Measurements from ENCODE around the gene CDH4.

The CDH4 gene

DNA sequence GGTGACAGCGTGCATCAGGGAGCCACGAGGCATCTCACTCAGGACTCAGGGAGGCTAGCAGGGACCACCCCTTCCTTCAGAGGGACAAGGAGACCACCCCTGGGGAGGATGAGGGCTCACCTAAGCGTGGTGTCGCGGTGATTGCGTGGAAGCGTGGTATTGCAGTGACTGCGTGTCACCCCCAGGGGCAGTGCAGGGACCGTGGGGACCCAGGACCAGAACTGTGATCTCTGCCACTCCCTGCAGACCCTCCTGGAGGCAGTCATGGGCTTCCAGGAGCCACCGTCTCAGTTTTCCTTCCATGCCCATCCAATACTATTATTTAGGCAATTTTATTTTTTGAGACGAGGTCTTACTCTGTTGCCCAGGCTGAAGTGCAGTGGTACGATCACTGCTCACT is 666.5 kb downstream of the CDH4 start:
- no peak overlapping the region for H4K91ac ChIP-seq (ENCODE audit: low read depth, low read length)
- H3K79me1 ChIP-seq (ENCODE audit: low read length) = no peaks in the 10 kb centered on the region
- no peaks in the 10 kb centered on the region for H3K36me3 ChIP-seq (ENCODE audit: control insufficient read depth in 1 of 2, insufficient read depth in 2 of 2, low read length in 2 of 2)
- H3K18ac ChIP-seq (ENCODE audit: low read length) = no peak overlapping the region
- H3K4me2 ChIP-seq (ENCODE audit: low read length) = no peak overlapping the region
- no peaks in the 10 kb centered on the region for H3K27me3 ChIP-seq (ENCODE audit: insufficient read depth, low read length)
- no peak overlapping the region for H2AK5ac ChIP-seq (ENCODE audit: low read length)
- WGBS (ENCODE audit: extremely low coverage, insufficient coverage, insufficient read length) = no CpG with 5 or more reads among the region's 12 CpGs
- no peaks in the 10 kb centered on the region for H3K79me2 ChIP-seq (ENCODE audit: control insufficient read depth, insufficient read depth, low read length, poor library complexity)
- H4K8ac ChIP-seq (ENCODE audit: low read depth, low read length) = no peak overlapping the region
- DNase-seq = no peak
- H3K4ac ChIP-seq (ENCODE audit: low read depth, low read length) = no peak overlapping the region
- H2BK12ac ChIP-seq (ENCODE audit: low read length) = no peak overlapping the region
- H3K14ac ChIP-seq (ENCODE audit: low read length) = no peak overlapping the region
- peak overlapping the region; percentile 2 for H3K9ac ChIP-seq (ENCODE audit: low read length)
- no peak overlapping the region for H3K27ac ChIP-seq (ENCODE audit: low read depth, low read length)
- no peak overlapping the region for H2AFZ ChIP-seq (ENCODE audit: insufficient read depth, low read length, poor library complexity)
- H2BK5ac ChIP-seq (ENCODE audit: low read depth, low read length, poor library complexity) = no peak overlapping the region
- H3K4me3 ChIP-seq (ENCODE audit: low read depth, low read length) = no peak overlapping the region
- H2BK120ac ChIP-seq (ENCODE audit: insufficient read depth, low read length, poor library complexity) = no peak overlapping the region
- H4K12ac ChIP-seq (ENCODE audit: low read depth, low read length) = no peak overlapping the region
- peaks cover 23% of the 10 kb centered on the region for H3K9me3 ChIP-seq (ENCODE audit: insufficient read depth, low read depth, low read length)
- H3K23ac ChIP-seq (ENCODE audit: low read length) = no peak overlapping the region
- H3K4me1 ChIP-seq (ENCODE audit: control insufficient read depth in 1 of 2, insufficient read depth in 2 of 2, low read length in 2 of 2) = no peaks in the 10 kb centered on the region

DNA sequence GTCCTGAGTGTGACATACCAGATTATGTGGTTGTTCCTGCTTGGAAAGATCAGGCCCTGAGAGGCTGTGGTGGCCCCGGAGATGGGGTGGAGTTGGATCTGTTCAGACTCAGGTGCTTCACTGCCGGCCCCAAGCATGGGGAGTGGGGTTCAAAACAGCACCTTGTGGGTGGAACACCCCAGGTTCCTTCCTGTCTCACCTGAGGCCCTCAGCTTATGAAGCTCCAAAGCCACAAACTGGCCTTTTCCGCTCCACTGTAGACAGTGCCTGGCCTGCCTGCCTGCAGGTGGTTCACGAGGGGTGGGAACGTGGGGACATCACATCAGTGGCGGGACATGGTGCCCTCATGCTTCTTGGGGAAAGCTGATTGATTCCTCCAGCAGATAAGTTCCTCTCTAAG is 667.2 kb downstream of the CDH4 start:
- Histone ChIP-seq H2AK5ac (ENCODE audit: low read length) (no peak overlapping the region), H4K12ac (ENCODE audit: low read depth, low read length) (no peak overlapping the region), H2AFZ (ENCODE audit: insufficient read depth, low read length, poor library complexity) (no peak overlapping the region), H2BK120ac (ENCODE audit: insufficient read depth, low read length, poor library complexity) (no peak overlapping the region), H3K27me3 (ENCODE audit: insufficient read depth, low read length) (no peaks in the 10 kb centered on the region), H3K27ac (ENCODE audit: low read depth, low read length) (no peak overlapping the region), H3K36me3 (ENCODE audit: control insufficient read depth in 1 of 2, insufficient read depth in 2 of 2, low read length in 2 of 2) (no peaks in the 10 kb centered on the region), H2BK12ac (ENCODE audit: low read length) (no peak overlapping the region), H3K79me2 (ENCODE audit: control insufficient read depth, insufficient read depth, low read length, poor library complexity) (no peaks in the 10 kb centered on the region), H3K9ac (ENCODE audit: low read length) (no peak overlapping the region), H3K4ac (ENCODE audit: low read depth, low read length) (no peak overlapping the region), H4K8ac (ENCODE audit: low read depth, low read length) (no peak overlapping the region), H3K18ac (ENCODE audit: low read length) (no peak overlapping the region), H3K14ac (ENCODE audit: low read length) (no peak overlapping the region), H3K4me2 (ENCODE audit: low read length) (no peak overlapping the region), H4K91ac (ENCODE audit: low read depth, low read length) (no peak overlapping the region), H3K79me1 (ENCODE audit: low read length) (no peaks in the 10 kb centered on the region), H2BK5ac (ENCODE audit: low read depth, low read length, poor library complexity) (no peak overlapping the region), H3K4me3 (ENCODE audit: low read depth, low read length) (no peak overlapping the region), H3K9me3 (ENCODE audit: insufficient read depth, low read depth, low read length) (peaks cover 23% of the 10 kb centered on the region), H3K23ac (ENCODE audit: low read length) (no peak overlapping the region), H3K4me1 (ENCODE audit: control insufficient read depth in 1 of 2, insufficient read depth in 2 of 2, low read length in 2 of 2) (no peaks in the 10 kb centered on the region)
- no peak for DNase-seq
- WGBS (ENCODE audit: extremely low coverage, insufficient coverage, insufficient read length) = no CpG with 5 or more reads among the region's 6 CpGs

DNA sequence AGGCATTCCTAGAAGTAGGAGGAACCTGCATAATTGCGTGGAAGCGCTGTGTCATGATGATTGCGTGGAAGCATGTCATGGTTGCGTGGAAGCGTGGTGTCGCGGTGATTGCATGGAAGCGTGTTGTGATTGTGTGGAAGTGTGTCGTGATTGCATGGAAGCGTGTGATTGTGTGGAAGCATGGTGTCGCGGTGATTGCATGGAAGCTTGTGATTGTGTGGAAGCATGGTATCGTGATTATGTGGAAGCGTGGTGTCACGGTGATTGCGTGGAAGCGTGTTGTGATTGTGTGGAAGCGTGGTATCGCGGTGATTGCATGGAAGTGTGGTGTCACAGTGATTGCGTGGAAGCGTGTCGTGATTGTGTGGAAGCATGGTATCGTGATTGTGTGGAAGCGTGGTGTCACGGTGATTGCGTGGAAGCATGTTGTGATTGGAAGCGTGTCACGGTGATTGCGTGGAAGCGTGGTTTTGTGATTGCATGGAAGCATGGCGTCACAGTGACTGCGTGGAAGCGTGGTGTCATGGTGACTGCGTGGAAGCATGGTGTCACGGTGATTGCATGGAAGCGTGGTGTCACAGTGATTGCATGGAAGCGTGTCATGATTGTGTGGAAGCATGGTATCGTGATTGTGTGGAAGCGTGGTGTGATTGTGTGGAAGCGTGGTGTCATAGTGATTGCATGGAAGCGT is 667.8 kb downstream of the CDH4 start:
- no peak overlapping the region for H3K14ac ChIP-seq (ENCODE audit: low read length)
- no peaks in the 10 kb centered on the region for H3K36me3 ChIP-seq (ENCODE audit: control insufficient read depth in 1 of 2, insufficient read depth in 2 of 2, low read length in 2 of 2)
- peak overlapping the region; percentile 7 for H3K4me3 ChIP-seq (ENCODE audit: low read depth, low read length)
- H4K12ac ChIP-seq (ENCODE audit: low read depth, low read length) = no peak overlapping the region
- no peaks in the 10 kb centered on the region for H3K27me3 ChIP-seq (ENCODE audit: insufficient read depth, low read length)
- H3K4ac ChIP-seq (ENCODE audit: low read depth, low read length) = no peak overlapping the region
- no peak overlapping the region for H3K9ac ChIP-seq (ENCODE audit: low read length)
- no peaks in the 10 kb centered on the region for H3K79me1 ChIP-seq (ENCODE audit: low read length)
- no peak overlapping the region for H2AFZ ChIP-seq (ENCODE audit: insufficient read depth, low read length, poor library complexity)
- no peak for DNase-seq
- H4K91ac ChIP-seq (ENCODE audit: low read depth, low read length) = no peak overlapping the region
- peaks cover 23% of the 10 kb centered on the region for H3K9me3 ChIP-seq (ENCODE audit: insufficient read depth, low read depth, low read length)
- no peak overlapping the region for H2BK12ac ChIP-seq (ENCODE audit: low read length)
- WGBS (ENCODE audit: extremely low coverage, insufficient coverage, insufficient read length) = over 99% methylated on average over 11 of the region's 42 CpGs
- no peak overlapping the region for H3K23ac ChIP-seq (ENCODE audit: low read length)
- no peaks in the 10 kb centered on the region for H3K79me2 ChIP-seq (ENCODE audit: control insufficient read depth, insufficient read depth, low read length, poor library complexity)
- no peak overlapping the region for H2BK5ac ChIP-seq (ENCODE audit: low read depth, low read length, poor library complexity)
- H2AK5ac ChIP-seq (ENCODE audit: low read length) = no peak overlapping the region
- H3K18ac ChIP-seq (ENCODE audit: low read length) = no peak overlapping the region
- H3K4me2 ChIP-seq (ENCODE audit: low read length) = no peak overlapping the region
- no peak overlapping the region for H4K8ac ChIP-seq (ENCODE audit: low read depth, low read length)
- no peak overlapping the region for H3K27ac ChIP-seq (ENCODE audit: low read depth, low read length)
- H2BK120ac ChIP-seq (ENCODE audit: insufficient read depth, low read length, poor library complexity) = no peak overlapping the region
- H3K4me1 ChIP-seq (ENCODE audit: control insufficient read depth in 1 of 2, insufficient read depth in 2 of 2, low read length in 2 of 2) = no peaks in the 10 kb centered on the region

DNA sequence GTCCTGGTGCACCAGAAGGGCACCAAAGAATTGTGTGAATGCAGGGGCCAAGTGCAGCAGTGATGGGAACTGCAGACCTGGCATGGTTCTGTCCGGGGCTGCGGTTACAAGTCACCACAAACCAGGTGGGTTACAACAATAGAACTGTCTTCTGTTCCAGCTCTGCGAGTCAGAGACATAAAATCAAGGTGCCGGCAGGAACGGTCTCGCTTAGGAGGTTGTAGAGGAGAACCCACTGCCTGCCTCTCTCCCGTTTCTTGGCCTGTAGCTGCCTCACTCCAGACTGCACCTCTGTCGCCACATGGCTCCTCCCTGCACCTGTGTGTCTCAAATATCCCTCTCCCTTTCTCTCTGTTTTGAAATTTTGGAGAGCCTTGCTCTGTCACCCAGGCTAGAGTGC is 670.4 kb downstream of the CDH4 start:
- Histone ChIP-seq H3K18ac (ENCODE audit: low read length) (no peak overlapping the region), H3K9me3 (ENCODE audit: insufficient read depth, low read depth, low read length) (peaks cover 27% of the 10 kb centered on the region), H3K27ac (ENCODE audit: low read depth, low read length) (no peak overlapping the region), H4K91ac (ENCODE audit: low read depth, low read length) (no peak overlapping the region), H3K14ac (ENCODE audit: low read length) (no peak overlapping the region), H2BK12ac (ENCODE audit: low read length) (no peak overlapping the region), H3K4me2 (ENCODE audit: low read length) (no peak overlapping the region), H3K27me3 (ENCODE audit: insufficient read depth, low read length) (no peaks in the 10 kb centered on the region), H3K4me1 (ENCODE audit: control insufficient read depth in 1 of 2, insufficient read depth in 2 of 2, low read length in 2 of 2) (no peaks in the 10 kb centered on the region), H2AK5ac (ENCODE audit: low read length) (no peak overlapping the region), H4K12ac (ENCODE audit: low read depth, low read length) (no peak overlapping the region), H3K79me1 (ENCODE audit: low read length) (no peaks in the 10 kb centered on the region), H2BK5ac (ENCODE audit: low read depth, low read length, poor library complexity) (no peak overlapping the region), H2BK120ac (ENCODE audit: insufficient read depth, low read length, poor library complexity) (no peak overlapping the region), H4K8ac (ENCODE audit: low read depth, low read length) (no peak overlapping the region), H3K9ac (ENCODE audit: low read length) (no peak overlapping the region), H3K4me3 (ENCODE audit: low read depth, low read length) (no peak overlapping the region), H2AFZ (ENCODE audit: insufficient read depth, low read length, poor library complexity) (no peak overlapping the region), H3K23ac (ENCODE audit: low read length) (no peak overlapping the region), H3K36me3 (ENCODE audit: control insufficient read depth in 1 of 2, insufficient read depth in 2 of 2, low read length in 2 of 2) (no peaks in the 10 kb centered on the region), H3K79me2 (ENCODE audit: control insufficient read depth, insufficient read depth, low read length, poor library complexity) (no peaks in the 10 kb centered on the region), H3K4ac (ENCODE audit: low read depth, low read length) (no peak overlapping the region)
- DNase-seq = no peak
- WGBS (ENCODE audit: extremely low coverage, insufficient coverage, insufficient read length) = no CpG with 5 or more reads among the region's 8 CpGs
